NCI-H2196 (cell line): ENCODE measurements around the gene NAPEPLD.
"Not testable (repeated sequence)": the region's sequence is repeated elsewhere in the genome, so short reads cannot be mapped to it uniquely, and the experiment has no call there.

Source experiments
- DNase-seq: peaks from one replicate; lab custom pipeline; 2025; ENCODE audit not compliant: unreplicated experiment; lab: John Stamatoyannopoulos, UW

NAPEPLD gene

GRCh38 chr7:103068414-103069403 lies 80.2 kb downstream of the NAPEPLD start:
- no peak for DNase-seq

GRCh38 chr7:103065667-103066066 lies 83.2 kb downstream of the NAPEPLD start:
- DNase-seq: no peak

- DNase-seq: no peak
Observed at GRCh38 chr7:103063895-103064294, 85.0 kb downstream of the NAPEPLD start.

GRCh38 chr7:103059471-103059870 lies 89.4 kb downstream of the NAPEPLD start:
- DNase-seq: no peak

GRCh38 chr7:103058122-103058521 lies 90.8 kb downstream of the NAPEPLD start:
- no peak for DNase-seq

GRCh38 chr7:103056006-103056405 lies 92.9 kb downstream of the NAPEPLD start:
- DNase-seq: not testable (repeated sequence)

GRCh38 chr7:103051519-103051918 lies 97.4 kb downstream of the NAPEPLD start:
- DNase-seq: no peak
